ENCODE measurements around the gene BABAM2. TPM values are rescaled to one million over a fixed set of nuclear protein-coding genes. Genes with fewer than 3 reads are reported as not detected.
"Not testable (repeated sequence)": the region's sequence is repeated elsewhere in the genome, so short reads cannot be mapped to it uniquely, and the experiment has no call there.

The BABAM2 gene
- total RNA-seq, 2 experiments from 2014 or later: 65.4 to 69.5 TPM

GRCh38 chr2:27863146-27863545 lies 27.4 kb upstream of the BABAM2 start:
- CTCF ChIA-PET: no interaction called here
- no peaks in the 10 kb centered on the region for H3K9me3 Mint-ChIP-seq (ENCODE audit: low read depth)
- DNase-seq (no peak), ATAC-seq (no peak)
- H3K27me3 Mint-ChIP-seq: no peaks in the 10 kb centered on the region
- peaks cover 16% of the 10 kb centered on the region for H3K4me1 Mint-ChIP-seq
- H3K27ac Mint-ChIP-seq: no peak overlapping the region
- peaks cover 2% of the 10 kb centered on the region for H3K36me3 Mint-ChIP-seq
- no peak overlapping the region for H3K4me3 Mint-ChIP-seq

GRCh38 chr2:27863955-27864354 lies 26.6 kb upstream of the BABAM2 start:
- H3K36me3 Mint-ChIP-seq; H3K9me3 Mint-ChIP-seq (ENCODE audit: low read depth); ATAC-seq; H3K27me3 Mint-ChIP-seq; H3K27ac Mint-ChIP-seq; H3K4me3 Mint-ChIP-seq; CTCF ChIA-PET; DNase-seq: not testable (repeated sequence)
- peaks cover 14% of the 10 kb centered on the region for H3K4me1 Mint-ChIP-seq

DNA sequence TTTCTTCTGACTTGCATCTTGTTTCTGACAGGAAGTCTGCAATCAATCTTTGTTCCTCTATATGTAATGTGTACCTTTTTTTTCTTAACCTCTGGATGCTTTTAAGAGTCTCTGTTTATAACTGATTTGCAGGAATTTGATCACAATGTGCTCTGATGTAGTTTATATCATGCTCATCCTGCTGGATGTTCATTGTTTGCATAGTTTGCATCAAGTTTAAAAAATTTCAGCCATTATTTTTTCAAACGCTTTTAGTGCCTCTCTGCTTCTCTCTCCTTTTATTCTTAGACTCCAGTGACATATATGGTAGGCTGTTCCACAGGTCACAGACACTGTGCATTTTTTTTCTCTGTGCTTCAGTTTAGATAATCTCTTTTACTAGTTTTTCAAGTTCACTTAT lies 24.3 kb upstream of the BABAM2 start:
- DNase-seq: no peak
- Mint-ChIP-seq H3K36me3 (peaks cover 2% of the 10 kb centered on the region), H3K4me1 (peaks cover 5% of the 10 kb centered on the region), H3K27ac (no peak overlapping the region), H3K9me3 (ENCODE audit: low read depth) (no peaks in the 10 kb centered on the region), H3K4me3 (no peak overlapping the region), H3K27me3 (no peaks in the 10 kb centered on the region)
- ATAC-seq: no peak
- CTCF ChIA-PET: no interaction called here

DNA sequence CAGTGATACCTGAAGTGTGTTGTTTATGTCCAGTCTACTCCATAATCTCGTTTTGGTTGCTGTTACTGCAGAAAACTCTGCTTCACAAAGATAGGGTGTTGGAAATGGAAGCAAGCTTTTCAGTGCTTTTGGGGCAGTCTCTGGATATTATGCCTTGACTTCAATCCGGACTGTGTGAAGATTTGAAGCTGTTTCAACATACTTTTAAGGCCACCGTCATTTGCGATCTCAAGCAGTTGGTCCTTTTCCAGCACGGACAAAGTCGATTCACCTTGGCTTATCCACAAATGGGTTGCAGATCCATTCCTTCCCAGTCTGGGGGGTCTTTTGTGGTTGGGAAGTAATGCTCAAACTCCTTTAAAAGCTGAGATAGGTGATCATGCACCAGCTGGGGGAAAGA lies 20.8 kb upstream of the BABAM2 start:
- no peak for DNase-seq
- Mint-ChIP-seq H3K4me1 (peaks cover 7% of the 10 kb centered on the region), H3K9me3 (ENCODE audit: low read depth) (no peaks in the 10 kb centered on the region), H3K27ac (no peak overlapping the region), H3K4me3 (no peak overlapping the region), H3K36me3 (peaks cover under 1% of the 10 kb centered on the region), H3K27me3 (no peaks in the 10 kb centered on the region)
- CTCF ChIA-PET: interaction anchor here (1.2 kb wide), 1 partner anchor 17 kb away, joined by 3 read pairs; no protein-coding TSS in a partner anchor
- no peak for ATAC-seq

DNA sequence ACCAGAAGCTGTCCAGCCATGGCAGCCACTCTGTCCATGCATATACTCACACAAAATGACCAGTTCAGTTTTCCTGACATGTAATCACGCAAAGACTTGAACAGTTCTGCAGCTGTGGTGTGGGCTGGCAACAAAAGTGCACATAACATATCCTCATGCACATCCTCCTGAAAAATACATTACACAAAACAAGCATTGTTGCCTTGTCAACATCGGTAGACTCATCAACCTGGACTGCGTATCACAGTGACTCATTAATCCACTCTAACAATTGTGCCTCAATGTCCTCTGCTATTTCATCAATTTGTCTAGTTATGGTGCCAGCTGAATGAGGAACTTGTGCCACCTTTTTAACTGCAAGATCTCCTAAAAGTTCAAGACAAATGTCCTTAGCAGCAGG lies 19.8 kb upstream of the BABAM2 start:
- Mint-ChIP-seq H3K27me3 (no peaks in the 10 kb centered on the region), H3K9me3 (ENCODE audit: low read depth) (peaks cover 1% of the 10 kb centered on the region), H3K27ac (no peak overlapping the region), H3K4me1 (peaks cover 7% of the 10 kb centered on the region), H3K4me3 (no peak overlapping the region), H3K36me3 (peaks cover 6% of the 10 kb centered on the region)
- CTCF ChIA-PET: interaction anchor here (1.0 kb wide), 1 partner anchor 279 kb away, joined by 3 read pairs; no protein-coding TSS in a partner anchor
- DNase-seq (no peak), ATAC-seq (no peak)

DNA sequence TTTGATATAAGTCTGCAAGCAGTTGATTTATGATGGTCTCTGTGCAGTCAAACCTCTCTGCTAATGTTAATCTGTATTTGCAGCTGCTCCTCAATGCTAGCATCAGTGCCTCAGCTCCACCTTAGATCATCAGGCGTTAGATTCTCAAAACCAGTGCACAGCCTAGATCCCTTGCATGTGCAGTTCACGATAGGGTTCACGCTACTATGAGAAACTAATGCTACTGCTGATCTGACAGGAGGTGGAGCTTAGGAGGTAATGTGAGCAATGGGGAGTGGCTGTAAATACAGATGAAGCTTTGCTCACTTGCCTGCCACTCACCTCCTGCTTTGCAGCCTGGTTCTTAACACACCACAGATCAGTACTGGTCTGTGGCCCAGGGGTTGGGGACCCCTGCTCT lies 18.7 kb upstream of the BABAM2 start:
- H3K9me3 Mint-ChIP-seq (ENCODE audit: low read depth): peaks cover 5% of the 10 kb centered on the region
- peaks cover 7% of the 10 kb centered on the region for H3K4me1 Mint-ChIP-seq
- ATAC-seq (no peak), DNase-seq (no peak)
- CTCF ChIA-PET: interaction anchor here (0.9 kb wide), 1 partner anchor 145 kb away, joined by 3 read pairs; no protein-coding TSS in a partner anchor
- H3K36me3 Mint-ChIP-seq: peaks cover 12% of the 10 kb centered on the region
- H3K4me3 Mint-ChIP-seq: no peak overlapping the region
- no peaks in the 10 kb centered on the region for H3K27me3 Mint-ChIP-seq
- no peak overlapping the region for H3K27ac Mint-ChIP-seq

DNA sequence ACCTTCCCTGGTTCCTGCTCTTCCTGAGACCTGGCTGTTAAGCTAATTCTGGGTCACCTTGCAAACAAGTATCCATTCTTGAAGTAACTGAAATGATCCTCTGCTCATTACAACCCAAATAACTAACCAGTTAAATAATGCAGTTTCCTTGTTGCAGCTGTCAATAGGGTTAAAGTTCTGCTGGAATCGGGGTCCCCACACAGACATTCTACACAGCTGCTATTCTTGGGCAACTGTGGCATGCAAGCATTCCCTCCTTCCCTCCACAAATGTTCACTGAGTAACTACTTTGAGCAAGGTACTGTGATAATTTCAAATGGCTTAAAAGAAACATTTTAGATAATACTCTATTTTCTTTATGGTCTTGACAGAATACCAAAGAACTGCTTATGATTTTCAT lies 17.4 kb upstream of the BABAM2 start:
- ATAC-seq: no peak
- peaks cover 5% of the 10 kb centered on the region for H3K9me3 Mint-ChIP-seq (ENCODE audit: low read depth)
- DNase-seq: no peak
- no peaks in the 10 kb centered on the region for H3K27me3 Mint-ChIP-seq
- H3K4me3 Mint-ChIP-seq: no peak overlapping the region
- peaks cover 7% of the 10 kb centered on the region for H3K4me1 Mint-ChIP-seq
- H3K36me3 Mint-ChIP-seq: peaks cover 14% of the 10 kb centered on the region
- no peak overlapping the region for H3K27ac Mint-ChIP-seq
- CTCF ChIA-PET: no interaction called here

DNA sequence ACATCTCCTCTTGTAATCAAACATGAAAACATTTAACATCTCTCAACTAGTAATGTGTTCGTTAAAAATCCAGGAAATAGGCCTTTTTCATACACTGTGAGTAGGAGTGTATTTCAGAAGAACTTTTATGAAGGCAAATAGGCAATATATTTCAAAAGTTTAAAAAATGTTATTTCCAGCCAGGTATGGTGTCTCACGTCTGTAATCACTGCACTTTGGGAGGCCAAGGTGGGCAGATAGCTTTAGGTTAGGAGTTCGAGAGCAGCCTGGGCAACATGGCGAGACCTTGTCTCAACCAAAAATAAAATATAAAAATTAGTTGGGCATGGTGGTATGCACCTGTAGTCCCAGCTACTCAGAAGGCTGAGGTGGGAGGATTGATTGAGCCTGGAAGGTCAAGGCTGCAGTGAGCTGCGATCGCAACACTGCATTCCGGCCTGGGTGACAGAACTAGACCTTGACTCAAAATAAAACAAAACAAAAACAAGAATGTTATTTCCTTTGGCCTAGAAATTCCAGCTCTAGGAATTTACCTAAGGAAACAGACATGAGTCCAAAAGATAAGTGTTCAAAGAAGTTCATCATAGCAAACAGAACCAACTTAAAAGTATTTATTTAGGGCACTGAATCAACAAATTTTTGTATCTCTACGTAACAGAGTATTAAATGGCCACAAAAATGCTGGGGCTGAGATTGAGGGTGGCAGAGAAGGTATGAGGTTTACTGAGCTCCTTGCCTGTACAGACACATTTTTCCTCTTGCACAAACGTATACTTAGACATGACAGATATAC lies 15.2 kb upstream of the BABAM2 start:
- peaks cover 9% of the 10 kb centered on the region for H3K9me3 Mint-ChIP-seq (ENCODE audit: low read depth)
- H3K4me1 Mint-ChIP-seq: peaks cover 2% of the 10 kb centered on the region

GRCh38 chr2:27878825-27879224 lies 11.7 kb upstream of the BABAM2 start:
- H3K4me1 Mint-ChIP-seq: no peaks in the 10 kb centered on the region
- CTCF ChIA-PET: no interaction called here
- H3K27ac Mint-ChIP-seq: no peak overlapping the region

More for the DNA sequence above, 15.2 kb upstream of the BABAM2 start:
- no peak overlapping the region for H3K27ac Mint-ChIP-seq
- peaks cover 27% of the 10 kb centered on the region for H3K36me3 Mint-ChIP-seq
- no peak overlapping the region for H3K4me3 Mint-ChIP-seq
- ATAC-seq: no peak
- no peak for DNase-seq
- CTCF ChIA-PET: no interaction called here
- no peaks in the 10 kb centered on the region for H3K27me3 Mint-ChIP-seq

GRCh38 chr2:27881815-27882583 lies 8.5 kb upstream of the BABAM2 start:
- CTCF ChIA-PET; H3K4me3 Mint-ChIP-seq; DNase-seq; H3K27me3 Mint-ChIP-seq; ATAC-seq; H3K27ac Mint-ChIP-seq; H3K4me1 Mint-ChIP-seq; H3K9me3 Mint-ChIP-seq (ENCODE audit: low read depth): not testable (repeated sequence)
- peaks cover 35% of the 10 kb centered on the region for H3K36me3 Mint-ChIP-seq

More at GRCh38 chr2:27878825-27879224, 11.7 kb upstream of the BABAM2 start:
- Mint-ChIP-seq H3K9me3 (ENCODE audit: low read depth) (peaks cover 11% of the 10 kb centered on the region), H3K27me3 (no peaks in the 10 kb centered on the region), H3K36me3 (peaks cover 43% of the 10 kb centered on the region), H3K4me3 (no peak overlapping the region)
- ATAC-seq (no peak), DNase-seq (no peak)

DNA sequence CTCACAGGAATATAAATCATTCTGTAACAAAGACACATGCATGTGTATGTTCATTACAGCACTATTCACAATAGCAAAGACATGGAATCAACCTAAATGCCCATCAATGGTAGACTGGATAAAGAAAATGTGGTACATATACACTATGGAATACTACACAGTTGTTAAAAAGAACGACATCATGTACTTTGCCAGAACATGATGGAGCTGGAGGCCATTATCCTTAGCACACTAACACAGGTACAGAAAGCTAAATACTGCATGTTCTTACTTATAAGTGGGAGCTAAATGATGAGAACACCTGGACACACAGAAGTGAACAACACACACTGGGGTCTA lies 8.0 kb upstream of the BABAM2 start:
- H3K9me3 Mint-ChIP-seq (ENCODE audit: low read depth); ATAC-seq; H3K4me3 Mint-ChIP-seq; CTCF ChIA-PET; H3K27me3 Mint-ChIP-seq; DNase-seq; H3K4me1 Mint-ChIP-seq; H3K27ac Mint-ChIP-seq: not testable (repeated sequence)
- H3K36me3 Mint-ChIP-seq: peaks cover 39% of the 10 kb centered on the region

- CTCF ChIA-PET: no interaction called here
- H3K27ac Mint-ChIP-seq: no peak overlapping the region
- peaks cover 4% of the 10 kb centered on the region for H3K9me3 Mint-ChIP-seq (ENCODE audit: low read depth)
- ATAC-seq: no peak
- H3K4me3 Mint-ChIP-seq: no peak overlapping the region
- peaks cover 22% of the 10 kb centered on the region for H3K4me1 Mint-ChIP-seq
- no peak for DNase-seq
- peaks cover 32% of the 10 kb centered on the region for H3K36me3 Mint-ChIP-seq
- H3K27me3 Mint-ChIP-seq: no peaks in the 10 kb centered on the region
Measured at GRCh38 chr2:27884601-27885000, 5.9 kb upstream of the BABAM2 start.

DNA sequence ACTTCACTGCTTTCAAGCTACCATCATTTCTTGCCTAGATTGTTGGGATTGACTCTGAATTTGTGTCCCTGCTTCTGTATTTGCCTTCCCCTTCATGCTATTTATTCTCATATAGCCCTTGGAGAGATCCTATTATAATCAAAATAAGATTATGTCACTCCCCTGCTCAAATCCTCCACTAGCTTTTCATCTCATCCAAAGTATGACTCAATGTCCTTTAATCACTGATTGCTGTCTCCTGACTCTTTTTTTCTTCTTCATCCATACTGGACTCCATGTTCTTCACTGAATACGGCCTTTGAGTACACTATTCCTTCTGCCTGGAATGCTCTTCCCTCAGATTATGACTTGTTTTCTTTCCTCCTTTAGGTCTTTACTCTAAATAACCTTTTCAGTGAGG lies 5.3 kb upstream of the BABAM2 start:
- ATAC-seq (no peak), DNase-seq (no peak)
- peaks cover 3% of the 10 kb centered on the region for H3K9me3 Mint-ChIP-seq (ENCODE audit: low read depth)
- no peak overlapping the region for H3K4me3 Mint-ChIP-seq
- no peaks in the 10 kb centered on the region for H3K27me3 Mint-ChIP-seq
- H3K27ac Mint-ChIP-seq: no peak overlapping the region
- peaks cover 26% of the 10 kb centered on the region for H3K36me3 Mint-ChIP-seq
- H3K4me1 Mint-ChIP-seq: peaks cover 24% of the 10 kb centered on the region
- CTCF ChIA-PET: interaction anchor here (1.5 kb wide), 1 partner anchor 114 kb away, joined by 4 read pairs; the partner anchor contains the start of gene MRPL33

DNA sequence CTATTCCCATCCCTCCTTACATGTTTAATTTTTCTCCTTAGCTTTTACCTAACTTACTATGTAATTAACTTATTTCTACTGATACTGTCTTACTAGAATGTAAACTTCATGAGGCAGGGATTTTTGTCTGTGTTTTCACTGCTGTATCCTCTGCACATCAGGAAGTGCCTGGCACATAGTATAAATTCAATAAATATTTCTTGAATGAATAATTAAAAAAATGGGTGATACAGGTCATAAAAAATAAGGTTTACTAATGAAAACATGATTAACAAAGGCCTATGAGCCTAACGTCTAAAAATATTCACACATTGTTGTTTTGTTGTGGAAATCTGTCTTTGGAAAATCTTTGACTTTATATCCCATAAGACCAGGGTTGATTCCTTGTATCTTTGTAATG lies 4.9 kb upstream of the BABAM2 start:
- H3K4me3 Mint-ChIP-seq: no peak overlapping the region
- no peak overlapping the region for H3K27ac Mint-ChIP-seq
- CTCF ChIA-PET: interaction anchor here (1.5 kb wide), 1 partner anchor 114 kb away, joined by 4 read pairs; the partner anchor contains the start of gene MRPL33
- H3K36me3 Mint-ChIP-seq: peaks cover 23% of the 10 kb centered on the region
- no peak for ATAC-seq
- no peaks in the 10 kb centered on the region for H3K27me3 Mint-ChIP-seq
- H3K9me3 Mint-ChIP-seq (ENCODE audit: low read depth): no peaks in the 10 kb centered on the region
- peaks cover 24% of the 10 kb centered on the region for H3K4me1 Mint-ChIP-seq
- DNase-seq: no peak

All from activated CD8-positive, alpha-beta memory T cell treated with anti-CD3 and anti-CD28 coated beads, Interleukin-2, amount 10 ng/mL, durations not matched to agents 7 days and 5 days (primary cell).